ENCODE results near the gene TRPM2. TPM values are rescaled to one million over a fixed set of nuclear protein-coding genes. Genes with fewer than 3 reads are reported as not detected.

TRPM2 gene
- total RNA-seq, 2 experiments from 2014 or later: 2.6 to 3.7 TPM

DNA sequence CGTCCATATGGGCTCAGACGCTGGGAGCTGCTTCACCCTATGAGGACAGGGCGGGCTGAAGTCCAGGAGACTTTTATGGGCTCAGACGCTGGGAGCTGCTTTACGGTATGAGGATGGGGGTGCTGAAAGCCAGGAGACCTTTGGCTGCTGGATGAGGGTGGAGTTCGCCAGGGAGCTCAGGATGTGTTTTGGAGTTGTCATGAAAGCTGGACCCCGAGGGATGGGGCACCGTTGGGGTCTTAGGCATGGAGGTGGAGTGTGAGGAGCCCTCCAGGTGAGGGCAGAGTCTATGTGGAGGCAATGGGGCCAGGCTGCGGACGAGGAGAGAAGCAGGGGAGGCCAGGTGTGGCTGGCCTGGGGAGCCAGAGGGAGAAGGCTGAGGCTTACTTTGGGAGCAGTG lies 27.5 kb downstream of the TRPM2 start:
- no peak overlapping the region for H3K27ac Mint-ChIP-seq
- intact Hi-C loops (cut with micrococcal nuclease): no loop called here
- ATAC-seq: no peak
- POLR2A ChIA-PET: no interaction called here
- CTCF ChIA-PET: no interaction called here
- peaks cover 18% of the 10 kb centered on the region for H3K36me3 Mint-ChIP-seq (ENCODE audit: low read depth)
- H3K4me3 Mint-ChIP-seq: no peak overlapping the region
- no peak for DNase-seq
- TF ChIP-seq, protein P1, sequence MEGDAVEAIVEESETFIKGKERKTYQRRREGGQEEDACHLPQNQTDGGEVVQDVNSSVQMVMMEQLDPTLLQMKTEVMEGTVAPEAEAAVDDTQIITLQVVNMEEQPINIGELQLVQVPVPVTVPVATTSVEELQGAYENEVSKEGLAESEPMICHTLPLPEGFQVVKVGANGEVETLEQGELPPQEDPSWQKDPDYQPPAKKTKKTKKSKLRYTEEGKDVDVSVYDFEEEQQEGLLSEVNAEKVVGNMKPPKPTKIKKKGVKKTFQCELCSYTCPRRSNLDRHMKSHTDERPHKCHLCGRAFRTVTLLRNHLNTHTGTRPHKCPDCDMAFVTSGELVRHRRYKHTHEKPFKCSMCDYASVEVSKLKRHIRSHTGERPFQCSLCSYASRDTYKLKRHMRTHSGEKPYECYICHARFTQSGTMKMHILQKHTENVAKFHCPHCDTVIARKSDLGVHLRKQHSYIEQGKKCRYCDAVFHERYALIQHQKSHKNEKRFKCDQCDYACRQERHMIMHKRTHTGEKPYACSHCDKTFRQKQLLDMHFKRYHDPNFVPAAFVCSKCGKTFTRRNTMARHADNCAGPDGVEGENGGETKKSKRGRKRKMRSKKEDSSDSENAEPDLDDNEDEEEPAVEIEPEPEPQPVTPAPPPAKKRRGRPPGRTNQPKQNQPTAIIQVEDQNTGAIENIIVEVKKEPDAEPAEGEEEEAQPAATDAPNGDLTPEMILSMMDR (IDR thresholded peaks at IDR 0.05): no peak
- peaks cover 21% of the 10 kb centered on the region for H3K9me3 Mint-ChIP-seq
- peaks cover 2% of the 10 kb centered on the region for H3K4me1 Mint-ChIP-seq (ENCODE audit: low read depth)
- no peaks in the 10 kb centered on the region for H3K27me3 Mint-ChIP-seq

DNA sequence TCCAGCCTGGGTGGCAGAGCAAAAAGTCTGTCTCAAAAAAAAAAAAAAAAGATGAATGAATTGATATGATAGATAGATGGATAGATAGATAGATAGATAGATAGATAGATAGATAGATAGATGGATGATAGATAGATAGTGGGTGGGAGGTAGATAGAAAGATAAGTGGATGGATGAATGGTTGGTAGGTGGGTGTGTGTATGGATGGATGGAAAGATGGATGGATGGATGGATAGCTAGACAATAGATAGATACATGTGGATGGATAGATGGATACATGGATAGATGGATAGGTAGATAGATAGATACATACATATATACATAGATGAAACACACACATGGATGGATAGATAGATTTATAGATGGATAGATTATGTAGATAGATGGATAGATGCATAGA lies 28.5 kb downstream of the TRPM2 start:
- H3K27me3 Mint-ChIP-seq: no peaks in the 10 kb centered on the region

DNA sequence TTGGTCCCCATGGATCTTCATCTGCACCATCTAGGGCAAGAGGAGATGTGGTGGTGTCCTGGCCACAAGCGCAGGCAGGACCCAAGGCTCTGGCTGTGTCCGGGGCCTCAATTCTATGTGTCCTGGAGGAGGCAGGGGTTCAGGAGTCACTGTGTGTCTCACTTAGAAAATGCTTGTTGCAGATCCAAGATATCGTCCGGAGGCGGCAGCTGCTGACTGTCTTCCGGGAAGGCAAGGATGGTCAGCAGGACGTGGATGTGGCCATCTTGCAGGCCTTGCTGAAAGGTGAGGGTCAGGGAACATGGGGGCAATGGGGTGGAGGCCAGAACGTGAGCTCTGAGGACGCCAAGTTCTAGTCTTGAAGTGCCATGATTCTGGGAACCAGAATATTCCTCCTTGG lies 29.1 kb downstream of the TRPM2 start:
- CTCF ChIA-PET: no interaction called here
- Mint-ChIP-seq H3K27me3 (no peaks in the 10 kb centered on the region), H3K9me3 (peaks cover 26% of the 10 kb centered on the region), H3K27ac (no peak overlapping the region), H3K4me3 (no peak overlapping the region), H3K4me1 (ENCODE audit: low read depth) (no peaks in the 10 kb centered on the region), H3K36me3 (ENCODE audit: low read depth) (peaks cover 19% of the 10 kb centered on the region)
- TF ChIP-seq, protein P1 (IDR thresholded peaks at IDR 0.05): no peak
- DNase-seq (no peak), ATAC-seq (no peak)
- intact Hi-C loops (cut with micrococcal nuclease): no loop called here
- POLR2A ChIA-PET: interaction anchor here (0.5 to 1.0 kb wide), 3 partner anchors 8 to 354 kb away, joined by 3 read pairs; no protein-coding TSS in a partner anchor

More for the DNA sequence above, 28.5 kb downstream of the TRPM2 start:
- peaks cover 19% of the 10 kb centered on the region for H3K36me3 Mint-ChIP-seq (ENCODE audit: low read depth)
- ATAC-seq: no peak
- no peak overlapping the region for H3K27ac Mint-ChIP-seq
- ChIA-PET CTCF (no interaction called here), POLR2A (interaction anchor here (0.9 kb wide), 1 partner anchor 9 kb away, joined by 3 read pairs; no protein-coding TSS in a partner anchor)
- no peak overlapping the region for H3K4me3 Mint-ChIP-seq
- TF ChIP-seq, protein P1 (IDR thresholded peaks at IDR 0.05): no peak
- intact Hi-C loops (cut with micrococcal nuclease): no loop called here
- DNase-seq: no peak
- H3K4me1 Mint-ChIP-seq (ENCODE audit: low read depth): no peaks in the 10 kb centered on the region
- peaks cover 26% of the 10 kb centered on the region for H3K9me3 Mint-ChIP-seq

DNA sequence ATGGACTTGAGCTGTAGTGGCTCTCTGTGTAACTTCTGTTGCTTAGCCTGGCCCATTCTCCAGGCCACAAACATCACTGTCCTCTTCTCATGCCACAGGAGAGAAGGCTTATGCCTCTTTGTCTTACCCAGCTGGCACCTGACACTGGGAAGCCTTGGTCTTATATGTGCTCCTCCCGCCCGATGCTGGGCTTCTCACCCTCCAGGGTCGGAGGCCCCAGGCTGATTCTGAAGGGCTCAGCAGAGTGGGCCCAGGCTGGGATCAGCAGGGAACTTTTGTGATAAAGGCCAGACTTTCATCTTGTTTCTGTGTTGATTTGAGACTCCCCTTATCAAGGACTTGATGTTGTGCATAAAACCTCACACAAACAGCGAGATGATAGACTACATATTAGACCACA lies 29.8 kb downstream of the TRPM2 start:
- Mint-ChIP-seq H3K27ac (no peak overlapping the region), H3K4me3 (no peak overlapping the region)

DNA sequence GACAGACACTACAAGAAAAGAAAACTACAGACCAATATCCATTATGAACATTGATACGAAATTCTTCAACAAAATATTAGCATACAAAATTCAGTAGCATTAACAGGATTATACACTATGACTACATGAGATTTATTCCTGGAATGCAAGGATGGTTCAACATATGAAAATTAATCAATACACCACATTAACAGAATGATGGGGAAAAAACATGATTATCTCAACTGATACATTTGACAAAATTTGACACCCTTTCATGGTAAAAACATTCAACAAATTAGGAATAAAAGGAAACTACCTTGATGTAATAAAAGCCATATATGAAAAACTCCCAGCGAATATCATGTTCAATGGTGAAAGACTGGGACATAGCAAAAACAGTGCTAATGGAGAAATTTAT lies 31.5 kb downstream of the TRPM2 start:
- DNase-seq: no peak
- H3K27me3 Mint-ChIP-seq: no peaks in the 10 kb centered on the region
- TF ChIP-seq, protein P1 (IDR thresholded peaks at IDR 0.05): no peak
- H3K27ac Mint-ChIP-seq: no peak overlapping the region
- intact Hi-C loops (cut with micrococcal nuclease): no loop called here
- no peaks in the 10 kb centered on the region for H3K4me1 Mint-ChIP-seq (ENCODE audit: low read depth)
- CTCF ChIA-PET: interaction anchor here (0.7 kb wide), 1 partner anchor 579 kb away, joined by 3 read pairs; no protein-coding TSS in a partner anchor
- peaks cover 26% of the 10 kb centered on the region for H3K9me3 Mint-ChIP-seq
- peaks cover 19% of the 10 kb centered on the region for H3K36me3 Mint-ChIP-seq (ENCODE audit: low read depth)
- POLR2A ChIA-PET: no interaction called here
- ATAC-seq: no peak
- no peak overlapping the region for H3K4me3 Mint-ChIP-seq

More for the DNA sequence above, 29.8 kb downstream of the TRPM2 start:
- Mint-ChIP-seq H3K4me1 (ENCODE audit: low read depth) (no peaks in the 10 kb centered on the region), H3K36me3 (ENCODE audit: low read depth) (peaks cover 19% of the 10 kb centered on the region), H3K27me3 (no peaks in the 10 kb centered on the region), H3K9me3 (peaks cover 26% of the 10 kb centered on the region)
- DNase-seq (no peak), ATAC-seq (no peak)
- TF ChIP-seq, protein P1 (IDR thresholded peaks at IDR 0.05): no peak
- ChIA-PET CTCF (interaction anchor here (1.2 kb wide), 1 partner anchor 128 kb away, joined by 3 read pairs; no protein-coding TSS in a partner anchor), POLR2A (interaction anchor here (0.5 to 1.0 kb wide), 2 partner anchors 41 to 353 kb away, joined by 3 read pairs; no protein-coding TSS in a partner anchor)
- intact Hi-C loops (cut with micrococcal nuclease): no loop called here
